GM18858 (cell line): ENCODE results near the gene CHST3.
"Not testable (repeated sequence)": the region's sequence is repeated elsewhere in the genome, so short reads cannot be mapped to it uniquely, and the experiment has no call there.

Source experiments
- ATAC-seq: cut with Tn5 transposase; IDR thresholded peaks from one replicate; pipeline ENCODE4 v1.9.1; 2021; ENCODE audit not compliant: unreplicated experiment

CHST3 gene

GRCh38 chr10:71948496-71949067 lies 15.6 kb upstream of the CHST3 start:
- no peak for ATAC-seq

GRCh38 chr10:71950683-71951082 lies 13.5 kb upstream of the CHST3 start:
- no peak for ATAC-seq

GRCh38 chr10:71952745-71953144 lies 11.4 kb upstream of the CHST3 start:
- ATAC-seq: no peak

- ATAC-seq: no peak
Observed at GRCh38 chr10:71957546-71958275, 6.5 kb upstream of the CHST3 start.

- ATAC-seq: no peak
Observed at GRCh38 chr10:71959526-71959925, 4.7 kb upstream of the CHST3 start.

GRCh38 chr10:71961831-71962230 lies 2.4 kb upstream of the CHST3 start:
- no peak for ATAC-seq

- no peak for ATAC-seq
Observed at GRCh38 chr10:71962901-71963300, 1.3 kb upstream of the CHST3 start.

GRCh38 chr10:71963351-71964097 lies 671 bp upstream of the CHST3 start:
- no peak for ATAC-seq

GRCh38 chr10:71964743-71965515 lies 734 bp downstream of the CHST3 start:
- ATAC-seq: no peak

GRCh38 chr10:71965623-71966022 lies 1.4 kb downstream of the CHST3 start:
- no peak for ATAC-seq

GRCh38 chr10:71966046-71967004 lies 2.1 kb downstream of the CHST3 start:
- no peak for ATAC-seq

GRCh38 chr10:71967958-71968357 lies 3.8 kb downstream of the CHST3 start:
- not testable (repeated sequence) for ATAC-seq

- ATAC-seq: no peak
Observed at GRCh38 chr10:71968553-71969474, 4.6 kb downstream of the CHST3 start.

- no peak for ATAC-seq
Observed at GRCh38 chr10:71969929-71970328, 5.7 kb downstream of the CHST3 start.

- no peak for ATAC-seq
Observed at GRCh38 chr10:71970331-71970730, 6.1 kb downstream of the CHST3 start.

- ATAC-seq: no peak
Observed at GRCh38 chr10:71970869-71971268, 6.7 kb downstream of the CHST3 start.

GRCh38 chr10:71971311-71971731 lies 7.1 kb downstream of the CHST3 start:
- no peak for ATAC-seq

- ATAC-seq: no peak
Observed at GRCh38 chr10:71971769-71972555, 7.8 kb downstream of the CHST3 start.
